GM12892 (cell line): ENCODE data around the gene GPC5.

Experiments used
- POLR2A ChIP-seq: IDR thresholded peaks from 2 replicates; pipeline ENCODE4 v1.6.1; 2011; ENCODE audit warnings: low read depth, low read length, control low read depth
- POLR2AphosphoS5 ChIP-seq: IDR thresholded peaks from 2 replicates; pipeline ENCODE4 v1.6.1; 2011; ENCODE audit warnings: low read depth, low read length, control low read depth
- TAF1 ChIP-seq: IDR thresholded peaks from 2 replicates; pipeline ENCODE4 v1.6.1; 2011; ENCODE audit warnings: low read depth, mild to moderate bottlenecking, control low read depth, low read length, borderline replicate concordance

DNA sequence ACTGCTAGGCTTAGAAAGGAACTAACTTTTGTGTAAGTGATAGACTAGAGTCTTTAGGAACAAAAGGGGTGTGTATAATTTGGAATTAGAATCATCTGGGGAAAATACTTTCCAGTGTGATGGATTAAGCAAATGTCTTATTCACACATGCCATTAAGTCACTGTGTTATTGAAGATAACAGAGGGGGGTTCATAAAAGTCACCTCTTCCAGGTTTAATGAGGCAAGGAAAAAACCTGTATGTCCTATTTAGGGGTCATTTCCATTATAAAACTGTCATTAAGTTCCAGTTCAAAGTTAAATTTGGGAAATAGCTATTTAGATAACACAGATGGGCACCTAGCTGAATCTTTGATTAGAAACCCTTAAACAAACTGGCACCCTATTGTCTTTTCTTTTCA is 1323.2 kb downstream of the GPC5 start:
- TF ChIP-seq POLR2A (no peak), TAF1 (no peak), POLR2AphosphoS5 (no peak)
